Trophoblast cell (in vitro differentiated cells and primary cell): ENCODE measurements around the gene PCDHB15.

Experiments used
- DNase-seq, 2 donors: peaks; one replicate each; pipeline ENCODE4 v3.0.0-alpha.2; 2016
- H2AFZ ChIP-seq: 2 replicates; pipeline ENCODE4 v1.6.1; 2013; ENCODE audit warnings: low read length, moderate library complexity, mild to moderate bottlenecking; ENCODE audit not compliant: insufficient read depth, poor library complexity
- H2AK5ac ChIP-seq: 2 replicates; pipeline ENCODE4 v1.6.1; 2013; ENCODE audit warnings: mild to moderate bottlenecking, low read length
- H2BK120ac ChIP-seq: 2 replicates; pipeline ENCODE4 v1.6.1; 2013; ENCODE audit warnings: low read length, mild to moderate bottlenecking, moderate library complexity; ENCODE audit not compliant: insufficient read depth, poor library complexity
- H2BK12ac ChIP-seq: 2 replicates; pipeline ENCODE4 v1.6.1; 2013; ENCODE audit warnings: mild to moderate bottlenecking, low read length, moderate library complexity
- H2BK5ac ChIP-seq: 2 replicates; pipeline ENCODE4 v1.6.1; 2013; ENCODE audit warnings: low read length, low read depth, moderate library complexity, mild to moderate bottlenecking; ENCODE audit not compliant: poor library complexity
- H3K14ac ChIP-seq: 2 replicates; pipeline ENCODE4 v1.6.1; 2013; ENCODE audit warnings: mild to moderate bottlenecking, low read length
- H3K18ac ChIP-seq: 2 replicates; pipeline ENCODE4 v1.6.1; 2013; ENCODE audit warnings: mild to moderate bottlenecking, low read length
- H3K23ac ChIP-seq: 2 replicates; pipeline ENCODE4 v1.6.1; 2013; ENCODE audit warnings: low read length
- H3K27ac ChIP-seq: 2 replicates; pipeline ENCODE4 v1.5.1; 2013; ENCODE audit warnings: low read depth, mild to moderate bottlenecking, inconsistent platforms, low read length, moderate library complexity
- H3K27me3 ChIP-seq: 2 replicates; pipeline ENCODE4 v1.6.1; 2013; ENCODE audit warnings: inconsistent platforms, mild to moderate bottlenecking, low read length, moderate library complexity; ENCODE audit not compliant: insufficient read depth
- H3K36me3 ChIP-seq, 2 experiments: 1 replicate in 1 of 2; 2 replicates in 1 of 2; pipeline ENCODE4 v1.6.1; 2013; ENCODE audit warnings: low read length in 2 of 2, mild to moderate bottlenecking in 2 of 2, moderate library complexity in 1 of 2; ENCODE audit not compliant: insufficient read depth in 2 of 2, control insufficient read depth in 1 of 2
- H3K4ac ChIP-seq: 2 replicates; pipeline ENCODE4 v1.6.1; 2013; ENCODE audit warnings: low read depth, mild to moderate bottlenecking, low read length, moderate library complexity
- H3K4me1 ChIP-seq, 2 experiments: 1 replicate in 1 of 2; 2 replicates in 1 of 2; pipeline ENCODE4 v1.6.1; 2013; ENCODE audit warnings: low read length in 2 of 2, mild to moderate bottlenecking in 2 of 2, moderate library complexity in 1 of 2; ENCODE audit not compliant: insufficient read depth in 2 of 2, control insufficient read depth in 1 of 2
- H3K4me2 ChIP-seq: 2 replicates; pipeline ENCODE4 v1.6.1; 2013; ENCODE audit warnings: inconsistent platforms, mild to moderate bottlenecking, low read length, moderate library complexity
- H3K4me3 ChIP-seq: 2 replicates; pipeline ENCODE4 v1.5.1; 2013; ENCODE audit warnings: mild to moderate bottlenecking, low read depth, low read length, inconsistent platforms
- H3K79me1 ChIP-seq: one replicate; pipeline ENCODE4 v1.6.1; 2013; ENCODE audit warnings: low read length
- H3K79me2 ChIP-seq: 2 replicates; pipeline ENCODE4 v1.6.1; 2013; ENCODE audit warnings: low read length, mild to moderate bottlenecking; ENCODE audit not compliant: control insufficient read depth, insufficient read depth, poor library complexity
- H3K9ac ChIP-seq: 2 replicates; pipeline ENCODE4 v1.6.1; 2013; ENCODE audit warnings: mild to moderate bottlenecking, low read length
- H3K9me3 ChIP-seq: 2 replicates; pipeline ENCODE4 v1.6.1; 2013; ENCODE audit warnings: low read depth, mild to moderate bottlenecking, control low read depth, inconsistent platforms, low read length; ENCODE audit not compliant: insufficient read depth
- H4K12ac ChIP-seq: 2 replicates; pipeline ENCODE4 v1.6.1; 2013; ENCODE audit warnings: low read depth, mild to moderate bottlenecking, low read length, moderate library complexity
- H4K8ac ChIP-seq: 2 replicates; pipeline ENCODE4 v1.6.1; 2013; ENCODE audit warnings: low read depth, mild to moderate bottlenecking, low read length, moderate library complexity
- H4K91ac ChIP-seq: one replicate; pipeline ENCODE4 v1.6.1; 2013; ENCODE audit warnings: low read depth, mild to moderate bottlenecking, low read length, moderate library complexity
- WGBS: extraction: QIAGEN DNeasy Blood & Tissue Kit; methylation state at CpG from one replicate; pipeline ENCODE4 v1.1.7; 2013; ENCODE audit warnings: missing lambda C conversion rate; ENCODE audit not compliant: insufficient read length, insufficient coverage; ENCODE audit errors: extremely low coverage; 5-methylcytosine and 5-hydroxymethylcytosine counted together

Gene PCDHB15

GRCh38 chr5:141260458-141261237 is 15.5 kb downstream of the PCDHB15 start:
- Histone ChIP-seq H4K8ac (no peak overlapping the region), H4K12ac (no peak overlapping the region), H3K18ac (no peak overlapping the region), H2AK5ac (no peak overlapping the region), H2BK120ac (no peak overlapping the region), H3K27ac (no peak overlapping the region), H2AFZ (no peak overlapping the region), H2BK12ac (no peak overlapping the region), H3K9me3 (peaks cover 8% of the 10 kb centered on the region), H3K79me1 (no peaks in the 10 kb centered on the region), H3K9ac (no peak overlapping the region), H3K14ac (no peak overlapping the region), H2BK5ac (no peak overlapping the region), H3K23ac (no peak overlapping the region), H4K91ac (no peak overlapping the region), H3K79me2 (no peaks in the 10 kb centered on the region), H3K4ac (no peak overlapping the region), H3K36me3 (no peaks in the 10 kb centered on the region), H3K4me3 (no peak overlapping the region), H3K27me3 (no peaks in the 10 kb centered on the region), H3K4me2 (no peak overlapping the region), H3K4me1 (no peaks in the 10 kb centered on the region)
- no peak for DNase-seq
- WGBS: no CpG with 5 or more reads among the region's 5 CpGs

GRCh38 chr5:141261238-141261546 is 16.0 kb downstream of the PCDHB15 start:
- H3K36me3 ChIP-seq: no peaks in the 10 kb centered on the region
- no peak overlapping the region for H4K12ac ChIP-seq
- H3K79me2 ChIP-seq: no peaks in the 10 kb centered on the region
- no peak overlapping the region for H2BK5ac ChIP-seq
- H3K23ac ChIP-seq: no peak overlapping the region
- no peak overlapping the region for H3K18ac ChIP-seq
- H4K91ac ChIP-seq: no peak overlapping the region
- H2AK5ac ChIP-seq: no peak overlapping the region
- no peak overlapping the region for H3K4ac ChIP-seq
- H3K9ac ChIP-seq: no peak overlapping the region
- no peak overlapping the region for H3K27ac ChIP-seq
- H3K4me1 ChIP-seq: no peaks in the 10 kb centered on the region
- no peak overlapping the region for H2BK120ac ChIP-seq
- no peaks in the 10 kb centered on the region for H3K27me3 ChIP-seq
- no peak overlapping the region for H4K8ac ChIP-seq
- no peaks in the 10 kb centered on the region for H3K79me1 ChIP-seq
- H3K14ac ChIP-seq: no peak overlapping the region
- H3K9me3 ChIP-seq: peaks cover 8% of the 10 kb centered on the region
- H3K4me3 ChIP-seq: no peak overlapping the region
- no peak overlapping the region for H2AFZ ChIP-seq
- no CpG with 5 or more reads among the region's 1 CpG for WGBS
- no peak for DNase-seq
- no peak overlapping the region for H2BK12ac ChIP-seq
- H3K4me2 ChIP-seq: no peak overlapping the region

- no peaks in the 10 kb centered on the region for H3K27me3 ChIP-seq
- H3K79me1 ChIP-seq: no peaks in the 10 kb centered on the region
- no peak overlapping the region for H3K9ac ChIP-seq
- no CpG with 5 or more reads among the region's 4 CpGs for WGBS
- no peak overlapping the region for H3K27ac ChIP-seq
- no peaks in the 10 kb centered on the region for H3K79me2 ChIP-seq
- no peak overlapping the region for H3K18ac ChIP-seq
- H2BK12ac ChIP-seq: no peak overlapping the region
- H4K12ac ChIP-seq: no peak overlapping the region
- no peak overlapping the region for H3K4me2 ChIP-seq
- peaks cover 10% of the 10 kb centered on the region for H3K9me3 ChIP-seq
- H3K4me3 ChIP-seq: no peak overlapping the region
- no peak overlapping the region for H2AK5ac ChIP-seq
- no peak overlapping the region for H4K91ac ChIP-seq
- H3K14ac ChIP-seq: no peak overlapping the region
- H3K4ac ChIP-seq: no peak overlapping the region
- no peak overlapping the region for H2BK5ac ChIP-seq
- no peaks in the 10 kb centered on the region for H3K36me3 ChIP-seq
- no peak overlapping the region for H3K23ac ChIP-seq
- H4K8ac ChIP-seq: no peak overlapping the region
- H2AFZ ChIP-seq: no peak overlapping the region
- DNase-seq: no peak
- H3K4me1 ChIP-seq: no peaks in the 10 kb centered on the region
- no peak overlapping the region for H2BK120ac ChIP-seq
Observed at GRCh38 chr5:141269195-141269594, 24.0 kb downstream of the PCDHB15 start.

GRCh38 chr5:141272906-141273305 is 27.7 kb downstream of the PCDHB15 start:
- H3K27me3 ChIP-seq: no peaks in the 10 kb centered on the region

More at GRCh38 chr5:141272906-141273305, 27.7 kb downstream of the PCDHB15 start:
- Histone ChIP-seq H2AK5ac (no peak overlapping the region), H2BK5ac (no peak overlapping the region), H2BK12ac (no peak overlapping the region), H3K18ac (no peak overlapping the region), H2AFZ (no peak overlapping the region), H3K27ac (no peak overlapping the region), H3K4me3 (no peak overlapping the region), H3K4ac (no peak overlapping the region), H3K36me3 (no peaks in the 10 kb centered on the region), H3K9ac (no peak overlapping the region), H3K79me1 (no peaks in the 10 kb centered on the region), H4K91ac (no peak overlapping the region), H2BK120ac (no peak overlapping the region), H3K79me2 (no peaks in the 10 kb centered on the region), H3K14ac (no peak overlapping the region), H3K4me2 (no peak overlapping the region), H4K8ac (no peak overlapping the region), H4K12ac (no peak overlapping the region), H3K9me3 (peaks cover 7% of the 10 kb centered on the region), H3K4me1 (no peaks in the 10 kb centered on the region), H3K23ac (no peak overlapping the region)
- WGBS: no CpG with 5 or more reads among the region's 3 CpGs
- no peak for DNase-seq
